A673 (cell line): ENCODE data around the gene NKX2-8.

ENCODE experiments used
- EZH2 ChIP-seq: fragments of 200-600 bp; sonication (generic); IDR thresholded peaks from 2 replicates; pipeline ENCODE4 v1.6.1; 2017; ENCODE audit warnings: borderline replicate concordance, low read depth, mild to moderate bottlenecking, mixed read lengths, antibody characterized with exemption, low read length; ENCODE audit not compliant: poor library complexity, severe bottlenecking
- TF ChIP-seq, protein P1 (sequence below): fragments of 300-800, 200-600 bp; sonication (generic); conservative IDR thresholded peaks from 2 replicates; pipeline ENCODE4 v1.5.1; 2017; ENCODE audit warnings: low read depth, mild to moderate bottlenecking, antibody characterized with exemption, low read length, moderate library complexity, mixed read lengths

DNA sequence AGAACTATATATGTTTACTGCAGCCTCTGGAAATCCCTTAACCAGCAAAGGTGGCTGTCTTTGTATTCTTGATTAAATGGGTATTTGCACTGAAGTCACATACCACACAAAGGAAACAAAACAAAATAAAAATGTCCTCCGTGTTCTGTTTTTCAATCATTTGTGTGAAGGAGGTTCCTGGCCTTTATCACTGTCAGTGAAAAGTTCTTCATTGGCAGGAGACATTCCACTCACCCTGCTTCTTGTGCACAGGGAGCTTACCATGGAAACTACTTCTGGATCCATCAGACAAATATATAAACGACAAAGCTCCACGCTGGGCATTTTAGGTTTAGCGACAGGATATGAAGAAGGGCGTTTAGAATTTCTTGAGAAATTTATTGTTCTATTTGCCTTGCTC lies 5.7 kb upstream of the NKX2-8 start:
- TF ChIP-seq, protein P1, sequence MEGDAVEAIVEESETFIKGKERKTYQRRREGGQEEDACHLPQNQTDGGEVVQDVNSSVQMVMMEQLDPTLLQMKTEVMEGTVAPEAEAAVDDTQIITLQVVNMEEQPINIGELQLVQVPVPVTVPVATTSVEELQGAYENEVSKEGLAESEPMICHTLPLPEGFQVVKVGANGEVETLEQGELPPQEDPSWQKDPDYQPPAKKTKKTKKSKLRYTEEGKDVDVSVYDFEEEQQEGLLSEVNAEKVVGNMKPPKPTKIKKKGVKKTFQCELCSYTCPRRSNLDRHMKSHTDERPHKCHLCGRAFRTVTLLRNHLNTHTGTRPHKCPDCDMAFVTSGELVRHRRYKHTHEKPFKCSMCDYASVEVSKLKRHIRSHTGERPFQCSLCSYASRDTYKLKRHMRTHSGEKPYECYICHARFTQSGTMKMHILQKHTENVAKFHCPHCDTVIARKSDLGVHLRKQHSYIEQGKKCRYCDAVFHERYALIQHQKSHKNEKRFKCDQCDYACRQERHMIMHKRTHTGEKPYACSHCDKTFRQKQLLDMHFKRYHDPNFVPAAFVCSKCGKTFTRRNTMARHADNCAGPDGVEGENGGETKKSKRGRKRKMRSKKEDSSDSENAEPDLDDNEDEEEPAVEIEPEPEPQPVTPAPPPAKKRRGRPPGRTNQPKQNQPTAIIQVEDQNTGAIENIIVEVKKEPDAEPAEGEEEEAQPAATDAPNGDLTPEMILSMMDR = no peak
- no peak for TF ChIP-seq EZH2
